Middle frontal gyrus (tissue), 1 donor: ENCODE data around the gene PCED1B.

Experiments used
- DNase-seq: peaks from one replicate; pipeline ENCODE4 v3.0.0-alpha.2; 2015; ENCODE audit warnings: low spot score; ENCODE audit errors: extremely low spot score

The PCED1B gene

GRCh38 chr12:47231456-47231855 lies 152.0 kb downstream of the PCED1B start:
- no peak for DNase-seq

DNA sequence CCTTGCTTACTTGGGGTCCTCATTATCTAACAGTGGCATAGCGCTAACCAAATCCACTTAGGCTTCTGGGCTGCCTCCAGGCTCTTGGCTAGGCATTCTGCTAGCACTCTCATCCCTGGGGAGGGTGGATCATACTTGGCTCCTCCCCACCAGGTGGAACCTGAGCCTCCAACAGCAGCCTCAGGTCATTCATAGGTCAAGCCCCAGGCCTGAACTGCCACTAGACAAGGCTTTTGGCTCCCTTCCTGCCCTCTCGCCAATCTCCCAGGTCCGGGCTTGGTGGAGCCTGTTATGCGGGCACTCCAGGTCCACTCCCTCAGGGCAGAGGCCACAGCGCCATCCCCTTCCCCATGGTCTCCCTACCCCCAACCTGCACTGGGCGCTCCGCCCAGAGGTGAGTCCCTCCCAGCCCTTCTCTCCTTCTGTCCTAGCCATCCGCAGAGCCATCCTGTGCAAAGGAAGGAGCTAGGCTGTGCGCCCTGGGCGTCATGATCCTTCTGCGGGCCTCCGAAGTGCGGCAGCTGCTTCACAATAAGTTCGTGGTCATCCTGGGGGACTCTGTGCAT lies 155.2 kb downstream of the PCED1B start:
- no peak for DNase-seq

- no peak for DNase-seq
Measured at GRCh38 chr12:47235258-47236040, 156.0 kb downstream of the PCED1B start.

GRCh38 chr12:47236109-47236714 lies 156.8 kb downstream of the PCED1B start:
- no peak for DNase-seq

DNA sequence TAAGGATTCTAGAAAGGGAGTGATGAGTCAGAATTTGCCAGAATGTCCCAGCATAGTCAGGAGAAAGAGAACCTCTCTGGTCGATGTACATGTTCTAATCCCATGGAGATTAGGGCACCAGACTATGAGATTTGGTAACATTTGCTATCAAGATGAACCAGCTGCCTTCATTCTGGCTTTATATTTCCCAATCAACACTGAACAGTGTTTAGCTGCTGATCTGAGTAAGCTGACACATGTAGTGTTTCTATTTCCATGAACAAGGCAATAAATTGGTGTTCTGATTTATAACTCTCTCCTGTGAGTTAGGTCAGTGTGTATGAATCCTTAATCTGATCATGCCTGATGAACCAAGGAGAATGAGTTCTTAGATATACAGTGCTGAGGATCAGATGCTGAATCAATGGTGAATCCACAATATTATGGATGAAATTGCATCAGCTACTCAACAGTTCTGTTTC lies 158.4 kb downstream of the PCED1B start:
- DNase-seq, result no peak

DNA sequence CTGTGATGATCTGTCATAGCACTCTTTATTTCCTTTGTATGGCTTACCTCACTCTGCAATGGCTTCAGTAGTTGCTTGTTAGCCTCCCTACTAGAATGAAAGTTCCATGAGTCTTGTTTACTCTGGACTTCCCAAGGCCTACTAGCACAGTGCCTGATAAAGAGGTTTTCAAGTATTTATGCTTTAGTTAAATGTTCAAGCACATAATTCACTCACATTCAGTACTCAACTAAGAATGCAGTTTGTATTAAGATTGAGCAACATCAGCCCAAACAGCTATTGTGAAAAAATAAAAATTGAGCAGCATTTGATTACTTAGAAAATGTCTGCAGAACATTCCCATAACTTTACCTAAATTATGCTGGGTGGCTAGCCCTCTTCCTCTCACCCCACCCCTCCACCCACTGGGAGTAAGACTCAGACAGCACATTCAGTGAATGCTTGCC lies 159.3 kb downstream of the PCED1B start:
- no peak for DNase-seq

DNA sequence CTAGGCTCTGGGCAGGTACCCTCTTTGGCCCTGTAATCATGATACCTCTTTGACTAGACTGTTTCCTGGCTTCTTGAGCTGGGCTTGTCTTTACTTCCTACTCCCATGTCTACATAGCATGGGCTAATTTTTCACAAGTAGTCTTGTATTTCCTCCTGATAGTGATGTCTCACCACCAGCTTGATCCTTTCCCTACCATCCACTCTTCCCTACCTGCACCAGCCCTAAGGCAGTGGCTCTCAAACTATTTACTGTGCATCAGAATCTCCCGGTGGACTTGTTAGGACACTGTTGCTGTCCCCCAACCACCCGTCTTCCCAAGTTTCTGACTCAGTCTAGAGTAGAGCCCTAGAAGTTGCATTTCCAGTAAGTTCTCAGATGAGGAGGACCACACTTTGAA lies 163.0 kb downstream of the PCED1B start:
- DNase-seq, result no peak

GRCh38 chr12:47244835-47245234 lies 165.4 kb downstream of the PCED1B start:
- DNase-seq, result no peak

DNA sequence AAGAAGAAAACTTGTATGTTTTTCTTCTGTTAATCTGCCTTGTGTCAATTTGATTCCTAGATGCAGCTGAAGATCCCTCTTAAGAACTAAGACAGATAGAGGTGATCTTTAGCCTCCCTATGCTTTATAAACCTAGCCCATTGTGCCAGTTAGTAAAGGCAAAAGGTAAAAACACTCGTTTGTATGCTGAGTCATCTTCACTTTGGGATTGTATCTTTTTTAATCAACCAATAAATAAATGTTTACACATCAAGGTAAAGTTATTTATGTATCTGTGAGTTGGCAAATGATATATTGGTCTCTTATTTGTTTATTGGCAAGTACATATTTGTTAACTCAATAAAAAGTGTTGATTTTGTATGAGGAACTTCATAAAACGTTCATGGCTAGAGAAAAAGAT lies 166.2 kb downstream of the PCED1B start:
- DNase-seq, result no peak

- DNase-seq, result no peak
Measured at GRCh38 chr12:47247418-47247817, 168.0 kb downstream of the PCED1B start.

DNA sequence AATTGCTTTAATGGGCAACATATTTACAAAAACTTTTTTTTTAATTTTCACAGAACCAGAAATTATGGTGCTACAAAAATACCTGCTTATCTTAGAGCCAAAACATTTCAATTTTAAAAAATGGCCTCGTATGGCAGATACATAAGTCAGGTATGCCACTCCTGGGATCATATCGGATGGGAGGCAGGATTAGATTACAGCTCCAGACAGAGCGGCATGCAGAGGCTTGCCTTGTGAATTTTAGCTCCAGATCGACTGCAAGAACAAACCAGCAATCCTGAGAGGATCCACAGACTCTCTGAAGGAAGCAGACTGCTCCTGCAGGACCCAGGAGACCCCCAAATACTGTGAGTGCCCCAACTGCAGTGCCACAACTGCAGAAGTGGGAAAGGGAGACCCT lies 169.7 kb downstream of the PCED1B start:
- DNase-seq, result no peak

DNA sequence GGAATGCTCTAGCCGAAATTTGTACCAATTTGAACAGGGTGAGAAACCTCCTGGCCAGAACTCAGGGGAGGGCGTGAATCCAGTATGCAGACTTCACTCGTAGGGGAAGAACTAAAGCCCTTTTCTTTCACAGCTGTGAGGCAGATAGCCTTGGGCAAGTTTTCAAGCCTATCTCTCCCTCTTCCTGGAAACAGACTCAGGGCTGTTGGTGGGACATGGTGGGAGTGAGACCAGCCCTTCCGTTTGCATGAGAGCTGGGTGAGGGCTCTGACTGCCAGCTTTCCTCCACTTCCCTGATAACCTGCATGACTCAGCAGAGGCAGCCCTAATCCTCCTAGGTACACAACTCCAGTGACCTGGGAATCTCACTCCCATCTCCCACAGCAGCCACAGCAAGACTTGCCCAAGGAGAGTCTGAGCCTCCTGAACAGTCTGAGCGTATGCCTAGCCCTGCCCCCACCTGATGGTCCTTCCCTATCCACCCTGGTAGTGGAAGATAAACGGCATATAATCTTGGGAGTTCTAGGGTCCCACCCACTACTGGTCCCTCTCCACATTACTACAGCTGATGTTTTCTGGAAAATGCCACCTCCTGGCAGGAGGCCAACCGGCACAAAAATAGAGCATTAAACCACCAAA lies 170.4 kb downstream of the PCED1B start:
- no peak for DNase-seq

DNA sequence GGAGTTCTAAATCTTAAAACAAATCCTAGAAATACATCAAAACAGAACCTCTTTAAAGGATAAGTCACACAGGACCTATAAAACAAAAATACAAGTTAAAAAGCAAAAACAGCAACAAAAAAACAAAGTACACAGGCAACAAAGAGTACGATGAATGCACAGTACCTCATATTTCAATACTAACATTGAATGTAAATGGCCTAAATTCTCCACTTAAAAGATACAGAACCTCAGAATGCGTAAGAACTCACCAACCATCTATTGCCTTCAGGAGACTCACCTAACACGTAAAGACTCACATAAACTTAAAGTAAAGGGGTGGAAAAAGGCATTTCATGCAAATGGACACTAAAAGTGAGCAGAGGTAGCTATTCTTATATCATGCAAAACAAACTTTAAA lies 172.5 kb downstream of the PCED1B start:
- no peak for DNase-seq

DNA sequence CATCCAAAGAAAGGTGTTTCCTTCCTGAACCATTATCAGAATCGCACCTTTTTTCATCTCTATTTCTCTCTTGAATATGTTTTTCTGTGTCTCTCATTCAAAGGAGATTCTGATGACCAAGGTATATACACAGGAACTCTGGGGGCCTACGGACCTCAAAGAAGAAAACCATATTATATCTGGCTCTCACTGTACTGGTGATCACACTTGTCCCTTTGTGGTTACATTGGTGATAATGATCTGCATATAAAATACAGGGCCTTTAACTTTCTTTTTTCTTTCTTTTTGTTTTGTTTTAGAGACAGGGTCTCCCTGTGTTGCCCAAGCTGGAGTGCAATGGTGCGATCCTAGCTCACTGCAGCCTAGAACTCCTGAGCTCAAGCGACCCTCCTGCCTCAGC lies 185.5 kb downstream of the PCED1B start:
- no peak for DNase-seq

GRCh38 chr12:47265391-47265790 lies 186.0 kb downstream of the PCED1B start:
- DNase-seq, result no peak

DNA sequence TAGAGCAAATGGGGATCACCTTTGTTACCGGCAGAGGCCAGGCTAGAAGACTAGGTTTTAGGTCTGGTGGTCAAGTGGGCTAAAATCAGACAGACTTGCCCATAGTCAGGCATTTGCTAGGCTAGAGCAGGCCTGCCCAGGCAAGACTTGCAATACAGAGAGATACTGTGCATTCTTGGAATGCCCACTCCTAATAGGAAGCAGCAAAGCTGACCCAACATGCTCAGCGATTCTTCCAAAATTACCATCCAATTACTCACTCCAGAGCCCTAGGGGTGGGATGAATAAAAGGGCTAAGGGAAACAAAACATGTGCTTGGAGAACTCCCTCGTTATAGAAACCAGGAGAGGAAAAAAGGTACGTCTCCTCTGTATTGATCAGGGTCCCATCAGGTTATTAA lies 188.2 kb downstream of the PCED1B start:
- no peak for DNase-seq

GRCh38 chr12:47268501-47269454 lies 189.4 kb downstream of the PCED1B start:
- DNase-seq, result no peak

- DNase-seq, result no peak
Measured at GRCh38 chr12:47269916-47270315, 190.5 kb downstream of the PCED1B start.

- DNase-seq, result no peak
Measured at GRCh38 chr12:47270782-47271664, 191.6 kb downstream of the PCED1B start.

- DNase-seq, result no peak
Measured at GRCh38 chr12:47271800-47272239, 192.4 kb downstream of the PCED1B start.
